GM12864 (cell line): ENCODE results near the gene DVL1.

ENCODE experiments used
- DNase-seq: peaks from one replicate; pipeline ENCODE4 v3.0.0-alpha.2; 2011; ENCODE audit warnings: low read depth
- H3K4me3 ChIP-seq: 2 replicates; pipeline ENCODE4 v1.5.1; 2011; ENCODE audit warnings: mild to moderate bottlenecking, low read depth, low read length, control low read depth
- CTCF ChIP-seq: IDR thresholded peaks from 2 replicates; pipeline ENCODE4 v1.5.1; 2011; ENCODE audit warnings: low read depth, mild to moderate bottlenecking, moderate library complexity, low read length, control low read depth, inconsistent platforms; ENCODE audit errors: missing control alignments

The DVL1 gene

GRCh38 chr1:1340185-1340584, 9.0 kb downstream of the DVL1 start:
- no peak for TF ChIP-seq CTCF
- H3K4me3 ChIP-seq: no peak overlapping the region
- no peak for DNase-seq

- TF ChIP-seq CTCF: no peak
- DNase-seq: no peak
- H3K4me3 ChIP-seq: no peak overlapping the region
Measured at GRCh38 chr1:1338278-1338677, 10.9 kb downstream of the DVL1 start.

- TF ChIP-seq CTCF: no peak
- H3K4me3 ChIP-seq: no peak overlapping the region
- no peak for DNase-seq
Measured at GRCh38 chr1:1337793-1338147, 11.4 kb downstream of the DVL1 start.

- DNase-seq: no peak
- no peak for TF ChIP-seq CTCF
- no peak overlapping the region for H3K4me3 ChIP-seq
Measured at GRCh38 chr1:1336931-1337792, 12.1 kb downstream of the DVL1 start.

- DNase-seq: no peak
- TF ChIP-seq CTCF: no peak
Measured at GRCh38 chr1:1336446-1336845, 12.8 kb downstream of the DVL1 start.

GRCh38 chr1:1335792-1336248, 13.4 kb downstream of the DVL1 start:
- no peak for DNase-seq
- no peak for TF ChIP-seq CTCF
- H3K4me3 ChIP-seq: no peak overlapping the region

More at GRCh38 chr1:1336446-1336845, 12.8 kb downstream of the DVL1 start:
- H3K4me3 ChIP-seq: no peak overlapping the region

GRCh38 chr1:1335283-1335682, 13.9 kb downstream of the DVL1 start:
- H3K4me3 ChIP-seq: no peak overlapping the region
- no peak for TF ChIP-seq CTCF
- no peak for DNase-seq
